CD4-positive, alpha-beta T cell treated with Interleukin-6 at 100 ng/mL for 8 hours (primary cell): ENCODE measurements around the gene ATP6V0E1.
"Not testable (repeated sequence)": the region's sequence is repeated elsewhere in the genome, so short reads cannot be mapped to it uniquely, and the experiment has no call there.

Source experiments
- DNase-seq: peaks from one replicate; pipeline ENCODE4 v3.0.0-alpha.2; 2020; ENCODE audit warnings: mixed read lengths, low spot score

Gene ATP6V0E1

GRCh38 chr5:173075970-173076369, 92.4 kb downstream of the ATP6V0E1 start:
- no peak for DNase-seq

GRCh38 chr5:173076471-173076870, 92.9 kb downstream of the ATP6V0E1 start:
- not testable (repeated sequence) for DNase-seq

- DNase-seq, result no peak
These were observed 95.3 kb downstream of the ATP6V0E1 start for GRCh38 chr5:173078878-173079277.
